DND-41 (cell line): ENCODE results near the gene MKLN1.
A peak's percentile ranks its signal among the peaks of the same experiment; 100 is the strongest.
"Not testable (repeated sequence)": the region's sequence is repeated elsewhere in the genome, so short reads cannot be mapped to it uniquely, and the experiment has no call there.

Source experiments
- ATAC-seq: fragments of 200-7000 bp; cut with Tn5 transposase; 3 replicates; pipeline ENCODE4 v1.9.1; 2021; ENCODE audit warnings: low read depth; ENCODE audit not compliant: insufficient read depth
- DNase-seq: peaks from one replicate; pipeline ENCODE4 v3.0.0-alpha.2; 2020
- H2AFZ ChIP-seq: 2 replicates; pipeline ENCODE4 v1.6.0; 2012; ENCODE audit warnings: low read depth, low read length
- H3K27ac ChIP-seq: 2 replicates; pipeline ENCODE4 v1.5.1; 2012; ENCODE audit warnings: low read length, inconsistent platforms
- H3K27me3 ChIP-seq: fragments of 200-600 bp; sonication (generic); 2 replicates; pipeline ENCODE4 v1.6.0; 2012; ENCODE audit warnings: low read length, mild to moderate bottlenecking, inconsistent platforms; ENCODE audit not compliant: insufficient read depth, poor library complexity
- H3K36me3 ChIP-seq: 2 replicates; pipeline ENCODE4 v1.5.1; 2012; ENCODE audit warnings: low read length, inconsistent platforms; ENCODE audit not compliant: insufficient read depth
- H3K4me1 ChIP-seq: 2 replicates; pipeline ENCODE4 v1.5.1; 2012; ENCODE audit warnings: mild to moderate bottlenecking, low read length; ENCODE audit not compliant: insufficient read depth
- H3K4me2 ChIP-seq: 2 replicates; pipeline ENCODE4 v1.6.0; 2012; ENCODE audit warnings: mild to moderate bottlenecking, moderate library complexity, low read length, inconsistent platforms; ENCODE audit not compliant: insufficient read depth
- H3K4me3 ChIP-seq, 2 experiments: fragments of 200-600 bp in 1 of 2; shearing (Covaris generic) in 1 of 2; 2 replicates each; pipeline ENCODE4 v1.5.1; 2012 to 2016; ENCODE audit warnings: inconsistent platforms in 2 of 2, low read length in 2 of 2, mild to moderate bottlenecking in 2 of 2, low read depth in 1 of 2, moderate library complexity in 1 of 2
- H3K79me2 ChIP-seq: 2 replicates; pipeline ENCODE4 v1.6.0; 2012; ENCODE audit warnings: low read length, inconsistent platforms; ENCODE audit not compliant: insufficient read depth
- H3K9ac ChIP-seq: 2 replicates; pipeline ENCODE4 v1.6.0; 2012; ENCODE audit warnings: low read depth, mild to moderate bottlenecking, inconsistent platforms, low read length, moderate library complexity
- H3K9me3 ChIP-seq: 2 replicates; pipeline ENCODE4 v1.5.1; 2012; ENCODE audit warnings: low read length, moderate library complexity, mild to moderate bottlenecking, inconsistent platforms; ENCODE audit not compliant: insufficient read depth, severe bottlenecking
- H4K20me1 ChIP-seq: 2 replicates; pipeline ENCODE4 v1.6.0; 2012; ENCODE audit warnings: low read length; ENCODE audit not compliant: insufficient read depth
- CTCF ChIP-seq: IDR thresholded peaks from 2 replicates; pipeline ENCODE4 v1.5.1; 2012; ENCODE audit warnings: borderline replicate concordance, low read length, moderate library complexity, mild to moderate bottlenecking; ENCODE audit not compliant: poor library complexity, severe bottlenecking; ENCODE audit errors: extremely low read depth
- EZH2 ChIP-seq: IDR thresholded peaks from 3 replicates; pipeline ENCODE4 v1.6.1; 2012; ENCODE audit warnings: borderline replicate concordance, low read depth, mild to moderate bottlenecking, moderate library complexity, low read length, inconsistent platforms; ENCODE audit not compliant: severe bottlenecking

The MKLN1 gene

GRCh38 chr7:131424219-131424822 lies 96.6 kb downstream of the MKLN1 start:
- H3K9me3 ChIP-seq: no peaks in the 10 kb centered on the region
- peak; percentile 89 for TF ChIP-seq CTCF
- TF ChIP-seq EZH2: no peak
- H3K4me3 ChIP-seq: no peak overlapping the region
- peaks cover 4% of the 10 kb centered on the region; the same call in 1 of the 2 replicates for H3K79me2 ChIP-seq
- no peaks in the 10 kb centered on the region for H4K20me1 ChIP-seq
- no peaks in the 10 kb centered on the region for H3K4me1 ChIP-seq
- H3K27ac ChIP-seq: no peak overlapping the region
- DNase-seq: no peak
- H3K9ac ChIP-seq: no peak overlapping the region
- no peak overlapping the region for H3K4me2 ChIP-seq
- H2AFZ ChIP-seq: no peak overlapping the region
- ATAC-seq: peak; percentile 97
- peaks cover 16% of the 10 kb centered on the region for H3K36me3 ChIP-seq
- no peaks in the 10 kb centered on the region for H3K27me3 ChIP-seq

GRCh38 chr7:131425992-131426391 lies 98.3 kb downstream of the MKLN1 start:
- peaks cover 4% of the 10 kb centered on the region; the same call in 1 of the 2 replicates for H3K79me2 ChIP-seq
- no peak overlapping the region for H3K4me2 ChIP-seq
- no peak overlapping the region for H3K9ac ChIP-seq
- no peak for ATAC-seq
- no peaks in the 10 kb centered on the region for H3K9me3 ChIP-seq
- H3K27me3 ChIP-seq: no peaks in the 10 kb centered on the region
- no peak overlapping the region for H3K27ac ChIP-seq
- no peak for TF ChIP-seq EZH2
- TF ChIP-seq CTCF: no peak
- no peak overlapping the region for H3K4me3 ChIP-seq
- DNase-seq: no peak
- H3K36me3 ChIP-seq: peaks cover 29% of the 10 kb centered on the region
- no peaks in the 10 kb centered on the region for H4K20me1 ChIP-seq
- no peak overlapping the region for H2AFZ ChIP-seq
- no peaks in the 10 kb centered on the region for H3K4me1 ChIP-seq

- H2AFZ ChIP-seq, H3K27me3 ChIP-seq, H3K4me1 ChIP-seq, H3K79me2 ChIP-seq, H3K4me3 ChIP-seq, DNase-seq, H3K27ac ChIP-seq, H4K20me1 ChIP-seq, H3K4me2 ChIP-seq, H3K9me3 ChIP-seq, ATAC-seq, H3K9ac ChIP-seq: not testable (repeated sequence)
- H3K36me3 ChIP-seq: peaks cover 63% of the 10 kb centered on the region
Observed at GRCh38 chr7:131430826-131431225, 103.2 kb downstream of the MKLN1 start.

- H3K9ac ChIP-seq: no peak overlapping the region
- H3K79me2 ChIP-seq: peaks cover 2% of the 10 kb centered on the region; the same call in 1 of the 2 replicates
- H3K9me3 ChIP-seq: no peaks in the 10 kb centered on the region
- ATAC-seq (no peak), DNase-seq (no peak)
- no peak overlapping the region for H3K4me3 ChIP-seq
- H3K4me2 ChIP-seq: no peak overlapping the region
- no peaks in the 10 kb centered on the region for H3K27me3 ChIP-seq
- no peak overlapping the region for H3K27ac ChIP-seq
- H2AFZ ChIP-seq: no peak overlapping the region
- H3K36me3 ChIP-seq: peaks cover 63% of the 10 kb centered on the region
- H4K20me1 ChIP-seq: no peaks in the 10 kb centered on the region
- H3K4me1 ChIP-seq: no peaks in the 10 kb centered on the region
- TF ChIP-seq CTCF: no peak
- TF ChIP-seq EZH2: no peak
Observed at GRCh38 chr7:131431289-131431688, 103.6 kb downstream of the MKLN1 start.
